T-helper 2 cell treated with Interferon-gamma antibody and Interleukin-4, amounts not matched to agents 5 μg/mL and 100 μg/mL, for 36 hours (primary cell): Measurements from ENCODE around the gene ENOX1.
"Not testable (repeated sequence)": the region's sequence is repeated elsewhere in the genome, so short reads cannot be mapped to it uniquely, and the experiment has no call there.

Experiments
- DNase-seq: peaks from one replicate; pipeline ENCODE4 v3.0.0; 2021; ENCODE audit warnings: low spot score
- H3K27ac Mint-ChIP-seq: one replicate; pipeline ENCODE4 v1.8.0; 2021; ENCODE audit warnings: mild to moderate bottlenecking, mixed read lengths
- H3K27me3 Mint-ChIP-seq: one replicate; pipeline ENCODE4 v1.8.0; 2021; ENCODE audit warnings: low read depth, mixed read lengths
- H3K36me3 Mint-ChIP-seq: one replicate; pipeline ENCODE4 v1.8.0; 2021; ENCODE audit warnings: low read depth, mixed read lengths
- H3K4me1 Mint-ChIP-seq: one replicate; pipeline ENCODE4 v1.8.0; 2021; ENCODE audit warnings: low read depth, mixed read lengths
- H3K4me3 Mint-ChIP-seq: one replicate; pipeline ENCODE4 v1.8.0; 2022; ENCODE audit warnings: mild to moderate bottlenecking, moderate library complexity, mixed read lengths
- H3K9me3 Mint-ChIP-seq: one replicate; pipeline ENCODE4 v1.8.0; 2021; ENCODE audit warnings: mixed read lengths

Gene ENOX1

DNA sequence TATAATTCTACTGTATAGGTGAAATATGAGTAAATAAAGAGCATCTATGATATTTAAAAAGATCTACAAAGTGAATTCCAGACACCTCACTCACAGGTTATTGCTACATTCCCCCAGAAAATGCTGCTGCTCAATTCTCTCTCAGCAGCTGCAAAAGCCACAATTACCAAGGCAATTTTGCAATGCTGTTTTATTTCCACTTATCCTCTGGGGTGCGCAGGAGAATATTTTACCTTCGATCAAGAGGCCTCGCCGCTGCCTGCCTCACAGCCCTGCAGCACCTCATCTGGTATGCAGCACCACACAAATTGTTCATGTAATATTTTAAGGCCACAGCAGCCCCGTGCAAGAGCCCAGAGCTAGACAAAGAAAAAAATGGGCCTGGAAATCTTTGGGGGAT is 430.2 kb downstream of the ENOX1 start:
- no peak overlapping the region for H3K4me3 Mint-ChIP-seq
- no peaks in the 10 kb centered on the region for H3K27me3 Mint-ChIP-seq
- no peak overlapping the region for H3K27ac Mint-ChIP-seq
- no peaks in the 10 kb centered on the region for H3K9me3 Mint-ChIP-seq
- no peak for DNase-seq
- H3K36me3 Mint-ChIP-seq, result no peaks in the 10 kb centered on the region
- no peaks in the 10 kb centered on the region for H3K4me1 Mint-ChIP-seq

- Mint-ChIP-seq H3K4me1 (no peaks in the 10 kb centered on the region), H3K4me3 (no peak overlapping the region), H3K27me3 (no peaks in the 10 kb centered on the region), H3K27ac (no peak overlapping the region), H3K9me3 (no peaks in the 10 kb centered on the region), H3K36me3 (no peaks in the 10 kb centered on the region)
- no peak for DNase-seq
Measured at GRCh38 chr13:43355774-43356173, 431.0 kb downstream of the ENOX1 start.

GRCh38 chr13:43354153-43354945 is 432.4 kb downstream of the ENOX1 start:
- H3K27me3 Mint-ChIP-seq, result peaks cover 2% of the 10 kb centered on the region
- no peak overlapping the region for H3K27ac Mint-ChIP-seq
- DNase-seq, result no peak
- no peaks in the 10 kb centered on the region for H3K36me3 Mint-ChIP-seq
- H3K4me1 Mint-ChIP-seq, result no peaks in the 10 kb centered on the region
- no peaks in the 10 kb centered on the region for H3K9me3 Mint-ChIP-seq
- no peak overlapping the region for H3K4me3 Mint-ChIP-seq

DNA sequence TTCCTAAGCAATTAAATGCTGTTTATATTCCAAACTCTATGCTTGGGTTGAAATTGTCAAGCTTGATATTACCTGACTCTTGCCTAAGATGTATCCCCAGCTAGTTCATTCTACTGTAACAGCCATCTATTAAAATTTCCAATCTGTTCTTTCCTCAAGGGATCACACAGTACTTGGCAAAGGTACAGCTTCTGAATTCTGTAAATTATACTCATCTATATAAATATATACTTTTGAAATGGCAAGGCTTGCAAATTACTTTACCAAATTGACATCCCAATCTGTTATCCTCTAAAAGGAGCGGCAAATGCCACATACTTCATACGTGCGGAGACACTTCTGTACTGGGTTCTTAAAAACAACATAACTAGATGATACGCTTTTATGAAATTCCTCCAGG is 433.1 kb downstream of the ENOX1 start:
- no peaks in the 10 kb centered on the region for H3K9me3 Mint-ChIP-seq
- H3K27ac Mint-ChIP-seq, result no peak overlapping the region
- no peak overlapping the region for H3K4me3 Mint-ChIP-seq
- peaks cover 2% of the 10 kb centered on the region for H3K27me3 Mint-ChIP-seq
- H3K36me3 Mint-ChIP-seq, result no peaks in the 10 kb centered on the region
- no peak for DNase-seq
- H3K4me1 Mint-ChIP-seq, result no peaks in the 10 kb centered on the region

DNA sequence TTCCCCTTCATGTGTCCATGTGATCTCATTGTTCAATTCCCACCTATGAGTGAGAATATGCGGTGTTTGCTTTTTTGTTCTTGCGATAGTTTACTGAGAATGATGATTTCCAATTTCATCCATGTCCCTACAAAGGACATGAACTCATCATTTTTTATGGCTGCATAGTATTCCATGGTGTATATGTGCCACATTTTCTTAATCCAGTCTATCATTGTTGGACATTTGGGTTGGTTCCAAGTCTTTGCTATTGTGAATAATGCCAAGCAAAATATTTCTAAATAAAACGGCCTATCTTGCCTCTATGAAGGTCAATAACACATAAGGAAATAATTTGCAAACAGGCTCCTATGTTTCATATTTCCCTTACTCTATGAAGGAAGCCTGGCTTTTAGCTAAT is 435.2 kb downstream of the ENOX1 start:
- not testable (repeated sequence) for H3K27ac Mint-ChIP-seq, H3K4me3 Mint-ChIP-seq, H3K27me3 Mint-ChIP-seq, H3K9me3 Mint-ChIP-seq, H3K36me3 Mint-ChIP-seq, H3K4me1 Mint-ChIP-seq, DNase-seq

DNA sequence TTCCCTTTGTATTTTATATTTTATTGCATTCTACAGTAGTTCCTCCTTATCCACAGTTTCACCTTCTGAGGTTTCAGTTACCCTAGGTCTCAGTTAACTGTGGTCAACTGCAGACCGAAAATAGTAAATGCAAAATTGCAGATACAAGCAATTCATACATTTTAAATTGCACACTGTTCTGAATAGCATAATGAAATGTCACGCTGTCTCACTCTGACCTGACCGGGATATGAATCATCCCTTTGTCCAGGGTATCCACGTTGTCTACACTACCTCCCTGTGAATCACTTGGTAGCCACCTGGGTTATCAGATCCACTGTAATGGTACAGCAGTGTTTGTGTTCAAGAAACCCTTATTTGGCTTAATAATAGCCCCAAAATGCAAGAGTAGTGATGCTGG is 438.4 kb downstream of the ENOX1 start:
- H3K4me1 Mint-ChIP-seq, result no peaks in the 10 kb centered on the region
- no peaks in the 10 kb centered on the region for H3K9me3 Mint-ChIP-seq
- no peak for DNase-seq
- H3K4me3 Mint-ChIP-seq, result no peak overlapping the region
- H3K27ac Mint-ChIP-seq, result no peak overlapping the region
- H3K36me3 Mint-ChIP-seq, result no peaks in the 10 kb centered on the region
- peaks cover 22% of the 10 kb centered on the region for H3K27me3 Mint-ChIP-seq

GRCh38 chr13:43347877-43348276 is 438.9 kb downstream of the ENOX1 start:
- Mint-ChIP-seq H3K4me1 (no peaks in the 10 kb centered on the region), H3K9me3 (no peaks in the 10 kb centered on the region), H3K27me3 (peaks cover 22% of the 10 kb centered on the region), H3K36me3 (no peaks in the 10 kb centered on the region), H3K4me3 (no peak overlapping the region), H3K27ac (no peak overlapping the region)
- DNase-seq, result no peak

DNA sequence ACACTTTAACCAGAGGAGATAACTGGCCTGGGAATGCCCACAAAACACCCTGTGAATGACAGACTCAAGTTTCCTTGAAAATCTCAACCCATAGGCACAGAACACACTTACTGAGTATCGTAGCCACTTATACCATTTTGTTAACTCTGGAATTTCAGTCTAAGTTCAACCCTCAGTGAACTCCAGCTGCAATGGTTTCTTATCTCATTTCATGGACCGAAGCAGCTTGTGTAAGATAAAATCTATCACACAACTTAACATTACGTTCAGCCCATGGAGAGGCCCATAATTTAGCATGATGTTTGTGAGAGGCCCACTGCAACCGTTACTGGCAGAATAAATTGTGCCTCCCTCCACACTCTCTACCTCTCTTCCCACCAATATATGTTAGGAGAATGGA is 440.3 kb downstream of the ENOX1 start:
- no peaks in the 10 kb centered on the region for H3K36me3 Mint-ChIP-seq
- H3K4me3 Mint-ChIP-seq, result no peak overlapping the region
- H3K27me3 Mint-ChIP-seq, result peaks cover 22% of the 10 kb centered on the region
- no peak overlapping the region for H3K27ac Mint-ChIP-seq
- H3K9me3 Mint-ChIP-seq, result no peaks in the 10 kb centered on the region
- no peaks in the 10 kb centered on the region for H3K4me1 Mint-ChIP-seq
- no peak for DNase-seq

DNA sequence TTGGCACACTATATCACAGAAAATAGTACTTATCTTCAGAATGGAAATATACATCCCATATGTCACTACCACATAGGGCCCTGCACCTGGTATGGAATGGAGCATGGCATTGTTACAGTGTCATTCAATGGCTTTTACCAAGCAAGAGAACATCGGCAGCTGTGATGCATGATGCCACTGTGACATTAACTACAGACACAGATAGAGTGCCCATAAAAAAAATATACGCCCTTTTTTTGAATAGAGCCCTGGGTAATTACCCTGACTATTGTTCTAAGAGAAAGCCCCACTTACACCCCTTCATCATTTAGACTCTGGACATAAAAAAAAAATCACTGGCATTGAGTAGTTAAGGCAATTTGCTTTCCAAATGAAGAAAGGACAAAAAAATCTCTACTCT is 443.1 kb downstream of the ENOX1 start:
- no peak overlapping the region for H3K27ac Mint-ChIP-seq

DNA sequence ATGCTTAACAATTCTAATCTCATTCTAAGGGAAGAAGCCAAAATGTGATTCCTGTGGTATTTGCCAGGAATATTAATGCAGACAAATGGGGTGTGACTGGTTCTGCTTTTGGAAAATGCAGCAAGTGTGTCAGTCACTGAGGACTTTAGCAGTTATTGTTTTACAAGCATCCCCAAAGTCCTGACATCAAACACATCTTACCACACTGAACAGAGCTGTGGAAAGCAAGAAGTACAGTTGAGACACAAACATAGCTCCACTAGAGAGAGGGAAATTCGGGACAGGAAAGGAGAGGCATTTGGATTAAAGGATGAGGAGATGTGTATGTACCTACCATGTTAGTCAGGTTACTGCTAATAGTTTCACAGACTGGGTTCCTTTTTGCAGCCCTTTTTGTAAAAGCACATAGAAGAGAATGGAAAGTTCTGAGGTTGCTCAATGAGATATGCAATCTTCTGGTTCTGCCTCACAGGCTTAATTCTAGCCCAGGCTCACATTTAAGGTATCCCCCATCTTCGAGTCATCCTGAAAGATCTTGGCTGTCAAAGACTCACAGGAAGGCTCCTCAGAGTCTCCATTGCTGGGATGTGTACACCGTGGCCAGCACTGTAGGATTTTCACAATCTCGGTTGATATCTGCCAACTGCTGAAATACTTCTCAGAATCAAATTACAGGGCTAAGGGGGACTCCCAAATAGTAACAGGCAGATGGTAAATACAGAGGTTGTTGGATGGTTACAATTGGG is 446.8 kb downstream of the ENOX1 start:
- DNase-seq, result no peak
- no peak overlapping the region for H3K4me3 Mint-ChIP-seq
- no peaks in the 10 kb centered on the region for H3K4me1 Mint-ChIP-seq
- H3K9me3 Mint-ChIP-seq, result no peaks in the 10 kb centered on the region
- H3K36me3 Mint-ChIP-seq, result no peaks in the 10 kb centered on the region
- peaks cover 6% of the 10 kb centered on the region for H3K27me3 Mint-ChIP-seq
- no peak overlapping the region for H3K27ac Mint-ChIP-seq

More for the DNA sequence above, 443.1 kb downstream of the ENOX1 start:
- no peak for DNase-seq
- no peaks in the 10 kb centered on the region for H3K36me3 Mint-ChIP-seq
- H3K4me3 Mint-ChIP-seq, result no peak overlapping the region
- no peaks in the 10 kb centered on the region for H3K4me1 Mint-ChIP-seq
- peaks cover 21% of the 10 kb centered on the region for H3K27me3 Mint-ChIP-seq
- no peaks in the 10 kb centered on the region for H3K9me3 Mint-ChIP-seq

DNA sequence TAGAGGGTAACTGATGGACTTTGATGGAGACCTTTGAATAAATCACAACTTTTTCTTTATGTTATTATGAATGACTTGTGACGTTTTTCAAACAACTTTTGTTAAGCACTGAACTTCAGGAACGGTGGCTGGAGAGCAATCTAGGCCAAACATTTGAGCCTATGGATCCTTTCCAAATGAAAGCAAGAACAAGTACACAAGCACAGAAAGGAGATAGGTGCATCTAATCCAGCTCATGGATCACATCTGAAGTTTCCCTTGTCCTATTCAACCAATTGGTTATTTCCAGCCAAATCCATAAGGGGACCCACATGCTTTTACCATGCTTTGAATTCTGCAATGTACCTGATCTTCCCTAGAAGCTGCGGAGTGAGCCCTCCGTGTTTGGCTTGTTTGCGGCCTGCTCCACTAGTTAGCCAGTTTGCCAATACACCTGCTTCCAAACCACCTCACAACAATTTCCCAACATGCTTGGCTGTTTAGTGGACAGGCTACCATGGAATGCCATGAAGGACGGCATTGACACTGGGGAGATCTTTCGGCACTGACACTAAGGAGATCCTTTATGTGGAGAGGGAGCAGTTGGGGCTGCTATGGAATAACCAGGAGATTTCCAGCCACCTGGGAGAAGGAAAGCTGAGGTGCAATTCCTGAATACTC is 447.5 kb downstream of the ENOX1 start:
- DNase-seq, result no peak
- no peaks in the 10 kb centered on the region for H3K9me3 Mint-ChIP-seq
- H3K27ac Mint-ChIP-seq, result no peak overlapping the region
- H3K27me3 Mint-ChIP-seq, result peaks cover 3% of the 10 kb centered on the region
- no peak overlapping the region for H3K4me3 Mint-ChIP-seq
- no peaks in the 10 kb centered on the region for H3K36me3 Mint-ChIP-seq
- H3K4me1 Mint-ChIP-seq, result no peaks in the 10 kb centered on the region

GRCh38 chr13:43335764-43336163 is 451.0 kb downstream of the ENOX1 start:
- Mint-ChIP-seq H3K4me1 (no peaks in the 10 kb centered on the region), H3K27ac (no peak overlapping the region), H3K27me3 (peaks cover 3% of the 10 kb centered on the region), H3K9me3 (no peaks in the 10 kb centered on the region), H3K4me3 (no peak overlapping the region), H3K36me3 (no peaks in the 10 kb centered on the region)
- DNase-seq, result no peak

DNA sequence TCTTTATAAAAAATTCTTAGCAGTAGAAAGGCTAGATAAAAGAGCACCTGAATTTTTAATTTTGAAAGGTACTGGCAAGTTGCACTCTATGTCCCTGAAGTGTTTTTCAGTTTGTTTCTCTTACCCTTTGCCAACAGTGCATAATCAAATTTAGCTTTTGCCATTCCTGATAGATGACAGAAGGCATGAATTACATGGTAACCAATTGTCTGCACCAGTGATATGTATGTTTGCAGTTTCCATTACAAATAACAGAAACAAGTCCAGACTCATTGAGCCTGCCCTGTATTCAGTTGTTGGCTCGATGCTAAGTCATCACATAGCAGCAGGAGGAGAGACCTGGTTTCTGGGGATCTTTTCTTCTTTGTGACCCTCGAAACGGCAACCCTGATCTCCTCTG is 453.6 kb downstream of the ENOX1 start:
- Mint-ChIP-seq H3K36me3 (no peaks in the 10 kb centered on the region), H3K9me3 (no peaks in the 10 kb centered on the region), H3K27me3 (peaks cover 3% of the 10 kb centered on the region), H3K4me1 (no peaks in the 10 kb centered on the region), H3K4me3 (no peak overlapping the region), H3K27ac (no peak overlapping the region)
- no peak for DNase-seq

DNA sequence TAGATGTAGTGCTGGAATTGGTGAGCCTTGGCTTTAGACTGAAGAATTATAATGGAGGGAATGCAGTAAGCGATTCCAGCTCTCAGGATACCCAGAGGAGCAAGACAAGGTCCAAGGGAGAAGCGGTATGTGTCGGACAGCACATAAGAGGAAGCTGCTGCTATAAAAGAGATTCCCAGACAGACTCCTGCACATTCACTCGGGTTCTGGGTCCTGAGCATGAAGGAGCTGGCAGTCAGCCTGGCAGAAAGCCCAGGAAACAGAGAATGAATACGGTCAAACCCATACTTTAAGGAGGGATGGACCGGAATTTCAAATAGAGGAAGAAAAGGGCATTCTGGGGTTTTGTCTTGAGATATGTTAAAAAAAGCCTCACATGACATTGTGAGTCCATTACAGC is 455.1 kb downstream of the ENOX1 start:
- no peaks in the 10 kb centered on the region for H3K27me3 Mint-ChIP-seq
- no peak overlapping the region for H3K4me3 Mint-ChIP-seq
- no peaks in the 10 kb centered on the region for H3K4me1 Mint-ChIP-seq
- H3K36me3 Mint-ChIP-seq, result no peaks in the 10 kb centered on the region
- DNase-seq, result no peak
- H3K9me3 Mint-ChIP-seq, result no peaks in the 10 kb centered on the region
- no peak overlapping the region for H3K27ac Mint-ChIP-seq
